Stimulated activated CD8-positive, alpha-beta memory T cell treated with anti-CD3 and anti-CD28 coated beads, Interleukin-7, amount 100 ng/mL, for 48 hours (primary cell): ENCODE data around the gene KRTAP10-9.
A peak's percentile ranks its signal among the peaks of the same experiment; 100 is the strongest.
"Not testable (repeated sequence)": the region's sequence is repeated elsewhere in the genome, so short reads cannot be mapped to it uniquely, and the experiment has no call there.

Experiments
- DNase-seq, 2 donors: peaks; one replicate each; pipeline ENCODE4 v3.0.0-alpha.2; 2020; ENCODE audit warnings: low read depth in 1 of 2; ENCODE audit errors: extremely low read depth in 1 of 2

KRTAP10-9 gene

DNA sequence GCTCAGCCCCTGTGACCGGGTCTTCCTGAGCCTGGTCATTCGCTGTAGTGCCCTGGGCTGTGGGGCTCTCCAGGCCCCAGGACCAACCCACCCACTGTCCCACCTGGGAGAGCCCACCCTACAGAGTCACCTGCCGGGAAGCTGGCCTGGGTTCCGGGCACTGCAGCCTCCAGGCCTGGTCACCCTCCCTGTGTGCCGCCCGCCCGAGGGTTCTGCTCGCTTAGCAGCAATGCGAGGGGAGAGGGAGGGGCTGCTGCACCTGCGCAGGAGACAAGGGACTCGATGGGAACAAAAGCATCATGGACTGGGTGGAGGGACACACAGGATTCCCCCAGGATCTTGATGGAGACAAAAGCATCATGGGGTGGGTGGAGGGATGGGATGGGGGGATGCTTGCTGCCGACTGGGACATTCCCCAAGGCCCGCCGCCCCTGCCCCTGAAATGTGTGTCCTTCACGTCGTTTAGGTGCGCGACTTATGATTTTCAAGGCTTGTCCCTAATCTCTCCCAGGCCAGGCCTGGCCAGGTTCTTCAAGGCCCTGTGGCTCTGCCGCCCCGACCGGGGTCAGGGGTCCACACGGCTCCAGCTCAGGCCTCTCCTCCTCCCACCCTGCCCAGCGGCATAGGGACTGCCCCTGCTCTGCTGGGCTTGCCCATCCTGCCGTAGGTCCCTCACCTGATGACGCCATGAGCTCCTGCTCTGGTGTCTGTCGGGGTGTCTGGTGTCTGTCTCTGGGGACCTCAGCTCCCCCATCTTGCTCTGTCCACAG is 13.3 kb upstream of the KRTAP10-9 start:
- DNase-seq, result no peak

DNA sequence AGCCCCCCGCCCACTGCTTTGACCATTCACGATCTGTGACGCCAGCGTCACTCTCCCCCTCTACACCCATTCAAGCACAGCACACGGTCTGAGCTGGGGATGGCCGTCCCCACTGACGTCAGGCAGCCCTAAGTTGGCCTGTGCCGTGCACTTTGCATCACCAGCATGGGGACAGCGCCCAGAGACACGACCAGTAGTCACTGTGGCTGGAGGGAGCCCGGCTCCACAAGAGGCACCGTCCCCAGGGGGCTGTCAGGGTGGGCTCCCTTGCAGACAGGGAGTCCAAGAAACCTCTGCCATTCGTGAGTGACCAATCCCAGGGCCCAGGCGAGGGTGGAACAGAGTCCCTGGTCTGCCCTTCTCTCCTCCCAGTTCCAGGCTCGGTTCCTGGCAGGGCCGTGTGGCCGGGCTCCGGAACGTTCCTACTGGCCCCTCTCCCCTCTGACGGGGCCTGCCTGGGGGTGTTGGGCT is 12.7 kb upstream of the KRTAP10-9 start:
- DNase-seq, result no peak

DNA sequence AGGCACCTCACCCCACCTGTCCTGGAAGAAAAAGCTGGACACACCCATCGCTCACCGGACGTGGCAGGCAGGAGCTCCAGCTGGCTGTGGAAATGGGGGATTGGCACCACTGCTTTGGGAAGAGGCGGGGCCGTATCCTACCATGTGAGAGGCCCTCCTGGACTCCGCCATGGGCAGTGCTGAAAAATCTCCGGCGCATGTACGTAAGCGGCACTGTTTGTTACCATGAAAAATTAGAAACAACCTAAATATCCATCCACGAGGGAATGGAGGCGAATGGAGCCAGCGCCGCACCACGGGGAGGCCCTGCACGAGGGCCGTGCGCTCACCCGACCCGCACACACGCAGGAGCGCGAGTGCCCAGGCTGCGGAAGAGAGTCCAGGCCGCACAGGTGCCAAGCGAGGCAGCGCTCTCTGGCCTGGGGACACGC is 11.9 kb upstream of the KRTAP10-9 start:
- DNase-seq, result no peak

DNA sequence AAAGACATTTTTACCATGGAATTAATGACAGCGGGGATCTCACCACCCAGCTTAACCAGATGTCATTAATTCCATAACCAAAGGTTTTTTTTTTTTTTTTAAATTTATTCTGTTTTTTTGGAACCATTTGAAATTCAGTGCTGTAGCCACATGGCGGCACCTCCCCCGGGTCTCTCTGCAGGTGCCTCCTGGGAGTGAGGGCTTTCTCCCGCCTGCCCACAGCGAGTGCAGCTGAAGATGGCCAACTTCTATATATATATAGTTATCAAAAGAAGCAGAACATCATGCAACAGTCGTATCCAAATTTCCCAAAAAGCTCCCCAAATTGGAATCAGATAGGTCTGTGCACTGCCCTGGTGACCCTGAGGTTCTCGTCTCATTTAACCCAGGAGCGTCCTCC is 11.4 kb upstream of the KRTAP10-9 start:
- no peak for DNase-seq

DNA sequence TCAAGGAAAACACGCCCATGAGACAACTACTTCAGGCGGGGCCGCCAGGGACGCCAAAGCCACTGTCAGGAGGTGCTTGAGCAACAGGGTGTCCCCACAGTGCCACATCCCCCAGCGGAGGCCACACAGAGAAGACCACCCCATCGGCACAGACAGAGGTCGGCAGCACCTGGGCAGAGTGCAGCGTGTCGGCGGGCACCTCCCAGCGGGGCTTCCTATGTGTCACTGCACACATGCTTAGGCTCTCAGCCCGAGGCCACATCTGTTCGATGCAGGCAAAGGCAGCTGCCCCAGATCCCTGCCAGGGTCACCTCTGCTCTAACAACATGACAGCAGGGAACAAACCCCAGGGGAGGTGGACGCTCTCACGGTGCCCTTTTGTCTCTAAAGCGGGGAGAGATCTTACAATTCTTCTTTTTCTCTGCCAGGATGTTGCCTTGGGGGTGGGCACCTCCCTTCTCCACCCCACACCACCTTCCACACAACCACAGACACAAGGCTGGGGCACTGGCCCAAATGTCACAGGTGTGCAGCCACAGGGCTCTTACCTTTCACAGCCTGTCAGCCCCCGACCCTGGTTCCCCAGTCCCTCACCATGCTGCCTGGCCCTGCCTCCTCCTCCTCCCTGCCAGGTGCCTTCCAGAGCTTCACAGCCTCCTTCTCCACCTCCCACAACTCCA is 10.8 kb upstream of the KRTAP10-9 start:
- no peak for DNase-seq

DNA sequence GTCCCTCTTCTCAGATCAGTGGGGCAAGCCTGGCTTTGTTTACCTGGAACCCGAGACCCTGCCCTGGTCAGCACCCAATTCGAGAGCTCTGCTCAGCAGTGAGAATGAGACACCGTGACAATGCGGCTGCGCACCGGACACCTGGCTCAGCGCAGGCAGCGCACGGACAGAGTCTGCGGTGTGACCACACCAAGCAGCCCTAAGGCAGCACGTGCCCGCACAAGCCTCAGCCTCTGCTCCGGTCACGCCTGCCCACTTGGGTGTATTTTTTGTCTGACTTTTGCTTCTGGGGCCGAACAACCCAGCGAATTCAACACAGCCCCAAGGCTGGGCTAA is 10.3 kb upstream of the KRTAP10-9 start:
- DNase-seq, result no peak

DNA sequence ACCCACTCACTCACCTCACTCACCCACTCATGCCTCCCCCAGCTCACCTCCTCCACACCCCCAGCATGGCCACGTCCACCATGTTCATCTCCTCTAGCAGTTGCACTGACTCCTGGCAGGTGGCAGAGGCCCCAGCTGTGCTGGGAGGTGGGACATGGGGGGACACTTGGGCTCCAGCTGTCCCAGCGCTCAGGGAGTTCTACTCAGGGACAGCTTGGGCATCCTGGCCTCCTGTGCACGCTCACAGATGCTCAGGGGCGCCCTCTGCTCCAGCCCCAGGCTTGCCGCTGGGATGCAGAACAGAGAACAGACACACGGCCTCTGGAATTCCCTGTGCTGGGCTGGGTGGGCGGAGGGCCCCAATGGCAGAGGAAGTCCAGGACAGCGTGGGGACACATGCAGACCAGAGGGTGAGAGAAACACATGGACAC is 9.8 kb upstream of the KRTAP10-9 start:
- DNase-seq, result no peak

DNA sequence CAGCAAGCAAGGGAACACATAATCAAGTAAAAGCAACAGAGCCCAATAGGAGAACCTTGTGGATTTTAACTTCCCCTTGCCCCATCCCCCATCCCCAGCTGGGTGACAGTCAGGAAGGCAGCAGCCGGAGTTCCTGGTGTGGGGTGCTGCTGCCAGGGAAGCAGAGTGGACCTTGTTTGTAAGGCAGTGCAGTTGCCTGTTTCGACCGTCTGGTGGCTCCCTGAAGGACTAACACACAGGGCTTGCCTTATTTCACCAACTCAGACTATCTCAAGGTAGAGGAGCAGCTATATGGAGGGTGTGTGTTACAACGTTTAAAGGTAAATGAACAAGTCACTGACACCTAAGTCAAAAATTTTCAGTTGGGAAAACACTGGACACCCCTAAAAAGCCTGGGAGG is 8.4 kb upstream of the KRTAP10-9 start:
- no peak for DNase-seq

DNA sequence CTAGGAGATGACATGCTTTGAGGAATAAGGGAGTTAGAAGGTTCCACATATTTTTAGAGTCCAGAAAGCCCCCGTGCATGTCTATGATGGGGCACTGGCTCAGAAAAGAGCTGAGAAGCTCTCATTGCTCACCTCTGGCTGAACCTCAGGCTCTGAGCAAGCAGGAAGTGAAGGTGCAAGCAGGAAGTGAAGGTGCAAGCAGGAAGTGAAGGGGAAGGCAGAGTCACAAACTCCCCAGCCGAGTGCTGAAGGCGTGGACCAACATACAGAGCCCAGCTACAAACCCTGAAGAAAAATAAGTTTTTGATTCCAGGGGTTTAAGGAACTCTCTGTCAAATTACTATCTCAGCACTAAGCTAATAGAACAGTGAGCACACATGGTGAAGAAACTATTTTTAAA is 8.0 kb upstream of the KRTAP10-9 start:
- DNase-seq, result peak in 1 of 2 donors; percentile 27

DNA sequence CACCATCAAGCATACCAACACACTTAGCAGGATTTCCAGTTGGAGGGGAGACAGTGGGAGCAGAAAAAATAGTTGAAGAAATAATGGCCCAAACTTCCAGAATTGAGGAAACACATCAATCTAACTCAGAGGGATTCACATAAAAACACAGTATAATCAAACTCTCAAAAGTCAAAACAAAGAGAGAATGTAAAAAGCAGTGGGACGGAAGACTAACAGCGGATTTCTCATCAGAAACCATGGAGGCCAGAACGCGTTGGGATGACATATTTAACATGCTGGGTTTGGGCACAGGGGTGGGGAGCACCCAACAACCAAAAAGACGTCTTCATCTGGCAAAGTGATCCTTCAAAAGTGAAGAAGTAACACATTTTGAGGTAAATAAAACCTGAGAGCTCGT is 7.0 kb upstream of the KRTAP10-9 start:
- DNase-seq, result no peak

DNA sequence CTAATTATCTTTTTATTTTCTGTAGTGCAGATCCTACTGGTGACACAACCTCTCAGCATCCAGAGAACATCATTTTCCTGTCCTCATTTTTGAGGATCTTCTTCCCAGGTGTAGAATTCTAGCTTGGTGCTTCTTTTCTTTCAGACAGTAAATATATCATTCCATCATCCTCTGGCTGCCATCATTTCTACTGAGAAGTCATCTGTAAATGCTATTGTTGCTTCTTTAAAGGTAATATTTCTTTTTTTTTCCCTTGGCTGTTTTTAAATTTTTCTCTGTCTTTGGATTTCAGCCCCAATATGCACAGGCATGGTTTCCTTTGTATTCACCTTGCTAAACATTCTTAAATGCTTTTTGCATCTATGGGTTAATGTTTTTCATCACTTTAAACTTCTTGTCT is 3.3 kb upstream of the KRTAP10-9 start:
- DNase-seq, result no peak

DNA sequence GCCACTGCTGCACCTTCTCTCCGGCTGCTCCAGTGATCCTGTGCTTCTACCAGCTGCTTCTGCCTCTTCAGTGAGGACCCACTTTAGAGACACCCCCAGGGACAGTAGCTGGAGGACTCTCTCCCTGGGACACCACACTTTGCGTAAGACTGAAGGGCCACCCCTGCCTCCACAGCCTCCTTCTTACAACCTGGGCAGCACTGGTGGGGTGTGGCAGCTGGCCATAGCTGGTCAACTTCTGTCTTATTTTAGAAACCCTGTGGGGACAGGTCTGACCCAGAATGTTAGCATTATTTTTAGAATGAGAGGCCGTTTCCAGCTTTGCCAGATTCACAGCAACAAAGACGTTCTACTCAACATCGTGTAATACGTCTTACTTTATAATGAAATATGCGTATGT is 1.1 kb upstream of the KRTAP10-9 start:
- no peak for DNase-seq

DNA sequence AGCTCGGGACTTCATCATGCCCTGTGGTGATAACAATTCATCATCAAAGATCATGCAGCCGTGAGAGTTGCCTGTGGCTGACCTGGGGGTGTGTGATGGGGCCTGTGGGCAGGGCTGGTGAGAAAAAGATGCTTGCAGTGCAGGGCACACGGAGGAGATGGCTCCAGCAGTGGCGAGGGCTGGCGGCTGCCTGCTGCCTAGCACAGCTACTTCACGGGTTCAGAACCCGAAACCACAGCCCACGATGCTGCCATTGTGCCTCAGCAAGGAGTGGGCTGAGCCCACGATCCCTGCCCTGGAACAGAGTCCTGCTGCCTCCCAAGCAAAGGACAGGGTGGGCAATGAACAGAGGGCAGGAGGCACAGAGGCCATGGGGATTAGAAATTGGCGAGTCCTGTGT is 631 bp upstream of the KRTAP10-9 start:
- DNase-seq, result no peak

DNA sequence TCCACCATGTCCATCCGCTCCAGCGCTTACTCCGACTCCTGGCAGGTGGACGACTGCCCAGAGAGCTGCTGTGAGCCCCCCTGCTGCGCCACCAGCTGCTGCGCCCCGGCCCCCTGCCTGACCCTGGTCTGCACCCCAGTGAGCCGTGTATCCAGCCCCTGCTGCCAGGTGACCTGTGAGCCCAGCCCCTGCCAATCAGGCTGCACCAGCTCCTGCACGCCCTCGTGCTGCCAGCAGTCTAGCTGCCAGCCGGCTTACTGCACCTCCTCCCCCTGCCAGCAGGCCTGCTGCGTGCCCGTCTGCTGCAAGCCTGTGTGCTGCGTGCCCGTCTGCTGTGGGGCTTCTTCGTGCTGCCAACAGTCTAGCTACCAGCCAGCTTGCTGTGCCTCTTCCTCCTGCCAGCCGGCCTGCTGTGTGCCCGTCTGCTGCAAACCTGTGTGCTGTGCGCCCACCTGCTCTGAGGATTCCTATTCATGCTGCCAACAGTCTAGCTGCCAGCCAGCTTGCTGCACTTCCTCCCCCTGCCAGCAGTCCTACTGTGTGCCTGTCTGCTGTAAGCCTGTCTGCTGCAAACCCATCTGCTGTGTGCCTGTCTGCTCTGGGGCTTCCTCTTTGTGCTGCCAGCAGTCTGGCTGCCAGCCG is 409 bp downstream of the KRTAP10-9 start:
- DNase-seq, result not testable (repeated sequence)

DNA sequence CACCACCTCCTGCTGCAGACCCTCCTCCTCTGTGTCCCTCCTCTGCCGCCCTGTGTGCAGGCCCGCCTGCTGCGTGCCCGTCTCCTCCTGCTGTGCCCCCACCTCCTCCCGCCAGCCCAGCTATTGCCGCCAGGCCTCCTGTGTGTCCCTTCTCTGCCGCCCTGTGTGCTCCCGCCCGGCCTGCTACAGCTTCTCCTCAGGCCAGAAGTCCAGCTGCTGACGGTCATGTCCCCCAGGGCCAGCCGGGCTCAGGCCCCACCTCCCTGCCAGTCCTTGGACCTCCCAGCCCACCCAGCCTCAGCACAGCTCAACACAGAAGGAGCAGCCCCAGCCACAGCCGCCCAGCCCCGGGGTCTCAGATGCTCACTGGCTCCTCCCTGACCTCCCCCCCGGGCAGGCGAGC is 939 bp downstream of the KRTAP10-9 start:
- not testable (repeated sequence) for DNase-seq

DNA sequence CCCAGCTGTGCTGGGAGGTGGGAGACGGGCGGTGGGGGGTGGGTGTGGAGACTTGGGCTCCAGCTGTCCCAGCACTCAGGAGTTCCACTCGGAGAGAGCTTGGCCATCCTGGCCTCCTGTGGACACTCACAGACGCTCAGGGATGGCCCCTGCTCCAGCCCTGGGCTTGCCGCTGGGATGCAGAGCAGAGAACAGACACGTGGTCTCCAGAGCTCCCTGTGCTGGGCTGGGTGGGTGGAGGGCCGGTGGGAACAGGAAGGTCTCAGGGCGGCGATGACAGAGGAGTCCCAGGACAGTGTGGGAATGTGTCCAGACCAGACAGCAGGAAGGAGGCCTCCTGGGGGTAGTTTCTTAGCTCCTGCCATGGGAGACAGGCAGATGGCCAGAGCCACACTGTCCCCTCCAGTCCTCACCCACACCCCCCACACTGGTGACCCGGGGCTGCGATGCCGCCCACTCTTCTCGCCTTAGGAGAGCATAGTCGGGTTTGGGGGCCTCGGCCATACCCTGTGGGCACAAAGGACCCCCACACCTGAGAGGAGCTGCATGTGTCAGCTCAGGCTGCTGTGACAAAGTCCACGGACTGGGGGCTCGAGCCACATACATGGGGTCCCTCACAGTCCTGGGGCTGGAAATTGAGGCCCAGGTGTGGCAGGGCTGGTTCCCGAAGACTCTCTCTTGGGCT is 2.0 kb downstream of the KRTAP10-9 start:
- no peak for DNase-seq

DNA sequence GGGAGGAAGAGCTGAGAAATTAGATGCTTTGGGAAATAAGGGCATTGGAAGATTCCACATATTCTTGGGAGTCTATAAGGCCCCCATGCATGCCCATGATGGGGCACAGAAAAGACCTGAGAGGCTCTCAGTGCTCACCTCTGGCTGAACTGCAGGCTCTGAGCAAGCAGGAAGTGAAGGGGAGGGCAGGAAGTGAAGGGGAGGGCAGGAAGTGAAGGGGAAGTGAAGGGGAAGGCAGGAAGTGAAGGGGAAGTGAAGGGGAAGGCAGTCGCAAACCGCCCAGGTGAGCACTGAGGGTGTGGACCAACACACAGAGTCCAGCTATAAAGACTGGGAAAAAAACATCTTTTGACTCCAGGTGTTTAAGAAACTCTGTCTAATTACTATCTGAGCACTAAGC is 3.5 kb downstream of the KRTAP10-9 start:
- no peak for DNase-seq

DNA sequence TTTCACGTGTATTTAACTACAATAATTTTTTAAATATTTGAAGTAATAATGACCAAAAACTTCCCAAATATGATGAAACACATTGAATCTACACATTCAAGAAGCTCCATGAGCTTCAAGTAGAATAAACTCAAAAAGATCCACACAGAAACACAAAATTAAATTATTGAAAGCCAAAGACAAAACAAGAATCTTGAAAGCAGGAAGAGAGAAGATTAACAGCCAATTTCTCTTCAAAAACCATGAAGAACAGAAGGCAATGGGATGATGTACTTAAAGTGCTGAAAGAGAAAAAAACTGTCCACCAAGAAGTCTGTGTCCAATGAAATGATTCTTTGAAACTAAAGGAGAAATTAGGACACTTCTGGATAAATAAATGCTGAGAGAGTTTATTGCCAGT is 5.2 kb downstream of the KRTAP10-9 start:
- no peak for DNase-seq

DNA sequence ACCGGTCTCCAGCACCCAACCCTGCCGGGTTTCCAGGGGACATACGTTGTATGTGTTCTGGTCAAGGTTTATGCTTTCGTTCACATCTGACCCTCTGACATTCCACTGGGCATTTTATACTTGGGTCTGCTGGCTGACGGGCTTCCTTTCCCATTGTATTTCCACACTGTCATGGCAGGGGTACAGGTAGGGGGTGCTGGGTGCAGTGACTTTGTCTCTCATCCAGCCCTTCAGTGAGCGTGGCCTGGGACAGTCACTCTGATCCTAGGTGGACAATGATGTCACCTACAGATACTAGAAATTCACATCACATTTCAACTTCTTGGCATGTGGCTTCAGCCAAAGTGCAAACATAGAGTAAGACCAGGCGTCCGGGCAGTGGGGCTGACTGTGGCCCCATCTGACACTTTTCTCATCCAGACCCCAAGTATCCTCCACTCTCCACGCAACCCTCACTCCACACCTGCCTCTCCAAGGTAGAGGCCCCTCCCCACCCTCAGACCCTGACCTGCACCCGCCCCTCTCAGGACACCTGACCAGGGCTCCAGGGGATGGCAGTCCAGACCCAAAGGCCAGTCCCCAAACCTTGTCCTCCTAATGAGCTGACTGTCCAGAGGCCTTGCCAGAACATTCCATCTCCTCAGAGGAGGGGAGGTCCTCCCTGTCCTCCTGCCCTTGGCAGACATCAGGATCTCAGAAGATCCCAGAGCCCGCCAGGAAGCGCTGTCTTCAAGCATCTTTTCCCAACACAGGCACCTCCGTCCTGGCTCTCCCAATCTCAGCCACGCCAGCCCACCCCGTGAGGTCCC is 9.5 kb downstream of the KRTAP10-9 start:
- no peak for DNase-seq

DNA sequence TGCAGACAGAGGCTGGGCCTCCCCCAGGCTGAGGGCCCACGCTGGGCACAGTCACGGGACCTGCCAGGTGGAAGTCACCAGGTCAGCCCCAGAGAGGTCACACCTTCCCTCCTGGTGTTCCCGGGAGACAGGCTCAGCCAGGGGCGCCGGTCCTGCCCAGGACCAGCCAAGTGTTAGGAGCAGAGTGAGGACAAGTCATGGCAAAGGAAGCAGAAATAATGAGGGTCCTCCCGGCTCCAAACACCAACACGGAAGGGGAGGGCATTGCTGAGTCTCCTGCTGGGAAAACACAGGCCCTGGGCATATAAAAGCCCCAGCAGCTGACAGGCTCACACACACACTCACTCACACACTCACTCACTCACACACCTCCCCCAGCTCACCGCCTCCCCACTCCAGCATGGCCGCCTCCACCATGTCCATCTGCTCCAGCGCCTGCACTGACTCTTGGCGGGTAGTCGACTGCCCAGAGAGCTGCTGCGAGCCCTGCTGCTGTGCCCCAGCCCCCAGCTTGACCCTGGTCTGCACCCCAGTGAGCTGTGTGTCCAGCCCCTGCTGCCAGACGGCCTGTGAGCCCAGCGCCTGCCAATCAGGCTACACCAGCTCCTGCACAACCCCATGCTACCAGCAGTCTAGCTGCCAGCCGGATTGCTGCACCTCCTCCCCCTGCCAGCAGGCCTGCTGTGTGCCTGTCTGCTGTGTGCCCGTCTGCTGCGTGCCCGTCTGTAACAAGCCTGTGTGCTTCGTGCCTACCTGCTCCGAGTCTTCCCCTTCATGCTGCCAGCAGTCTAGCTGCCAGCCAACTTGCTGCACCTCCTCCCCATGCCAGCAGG is 10.3 kb downstream of the KRTAP10-9 start, which contains the start of gene KRTAP10-10:
KRTAP10-10 (plus strand) TSS at position 339 of the 833 bp plus-strand sequence; CDS start at position 401, 62 bp downstream.
- DNase-seq, result no peak
